Activated CD4-positive, alpha-beta T cell treated with anti-CD3 and anti-CD28 coated beads, Interleukin-2, amount 10 ng/mL, durations not matched to agents 7 days and 5 days (primary cell): ENCODE data around the gene CLMP. TPM values are rescaled to one million over a fixed set of nuclear protein-coding genes. Genes with fewer than 3 reads are reported as not detected.

Source experiments
- CTCF ChIA-PET: fragments of 350-600 bp; sonication (Branson Sonifier 250); formaldehyde crosslinking; loops from one replicate; lab custom pipeline; 2021; ENCODE audit warnings: antibody characterized with exemption; lab: Charles Lee
- POLR2A ChIA-PET: fragments of 350-600 bp; sonication (Branson Sonifier 250); formaldehyde crosslinking; loops from one replicate; lab custom pipeline; 2021; ENCODE audit warnings: antibody characterized with exemption; lab: Charles Lee
- DNase-seq: peaks from one replicate; pipeline ENCODE4 v3.0.0-alpha.2; 2020
- H3K27ac Mint-ChIP-seq: one replicate; pipeline ENCODE4 v1.8.0; 2021; ENCODE audit warnings: mild to moderate bottlenecking, moderate library complexity, mixed read lengths
- H3K27me3 Mint-ChIP-seq: one replicate; pipeline ENCODE4 v1.8.0; 2021; ENCODE audit warnings: mixed read lengths
- H3K36me3 Mint-ChIP-seq: one replicate; pipeline ENCODE4 v1.8.0; 2021; ENCODE audit warnings: low read depth, mixed read lengths
- H3K4me1 Mint-ChIP-seq: one replicate; pipeline ENCODE4 v1.8.0; 2021; ENCODE audit warnings: mixed read lengths
- H3K4me3 Mint-ChIP-seq: one replicate; pipeline ENCODE4 v1.8.0; 2021; ENCODE audit warnings: mild to moderate bottlenecking, moderate library complexity, mixed read lengths
- H3K9me3 Mint-ChIP-seq: one replicate; pipeline ENCODE4 v1.8.0; 2021; ENCODE audit warnings: mixed read lengths
- total RNA-seq, 2 experiments: library from RNA; stranded (reverse); gene quantifications; one replicate each; pipeline ENCODE4 v1.2.3, GENCODE V29; 2021

Gene CLMP
- total RNA-seq, 2 experiments from 2014 or later, result 0.15 to 0.23 TPM

DNA sequence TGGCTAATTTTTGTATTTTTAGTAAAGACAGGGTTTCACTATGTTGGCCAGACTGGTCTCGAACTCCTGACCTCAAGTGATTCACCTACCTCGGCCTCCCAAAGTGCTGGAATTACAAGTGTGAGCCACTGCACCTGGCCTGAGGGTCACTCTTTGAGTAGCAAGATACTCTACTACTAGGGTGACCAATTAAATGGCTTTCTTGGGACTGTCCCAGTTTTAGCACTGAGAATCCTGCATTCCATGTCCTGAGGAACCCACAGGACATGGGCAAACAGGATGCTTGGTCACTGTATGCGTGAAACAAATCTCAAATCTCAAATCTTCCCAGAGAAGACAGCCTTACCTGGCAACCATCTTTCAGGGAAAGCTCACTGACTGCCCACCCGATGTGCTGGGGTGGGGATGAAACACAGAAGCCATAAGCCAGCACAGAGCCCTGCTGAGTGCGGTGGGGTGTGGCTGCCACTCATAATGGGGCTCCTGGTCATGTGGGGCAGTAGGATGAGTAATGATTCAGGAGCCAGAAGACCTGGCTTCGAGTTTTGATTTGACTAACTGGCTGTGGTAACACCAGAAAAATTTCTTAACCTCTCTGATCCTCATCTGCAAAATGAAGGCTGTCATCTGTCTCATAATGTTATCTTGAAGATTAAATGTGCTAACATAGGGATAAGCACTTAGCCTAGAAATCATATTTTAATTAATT lies 11.5 kb downstream of the CLMP start:
- H3K36me3 Mint-ChIP-seq, result no peaks in the 10 kb centered on the region
- H3K9me3 Mint-ChIP-seq, result peaks cover 3% of the 10 kb centered on the region
- ChIA-PET POLR2A (no interaction called here), CTCF (interaction anchor here (1.2 to 2.1 kb wide), 2 partner anchors 17 to 60 kb away, joined by 3 to 5 read pairs; no protein-coding TSS in a partner anchor)
- H3K4me3 Mint-ChIP-seq, result no peak overlapping the region
- no peak for DNase-seq
- peaks cover 2% of the 10 kb centered on the region for H3K4me1 Mint-ChIP-seq
- H3K27ac Mint-ChIP-seq, result no peak overlapping the region
- peaks cover 42% of the 10 kb centered on the region for H3K27me3 Mint-ChIP-seq

DNA sequence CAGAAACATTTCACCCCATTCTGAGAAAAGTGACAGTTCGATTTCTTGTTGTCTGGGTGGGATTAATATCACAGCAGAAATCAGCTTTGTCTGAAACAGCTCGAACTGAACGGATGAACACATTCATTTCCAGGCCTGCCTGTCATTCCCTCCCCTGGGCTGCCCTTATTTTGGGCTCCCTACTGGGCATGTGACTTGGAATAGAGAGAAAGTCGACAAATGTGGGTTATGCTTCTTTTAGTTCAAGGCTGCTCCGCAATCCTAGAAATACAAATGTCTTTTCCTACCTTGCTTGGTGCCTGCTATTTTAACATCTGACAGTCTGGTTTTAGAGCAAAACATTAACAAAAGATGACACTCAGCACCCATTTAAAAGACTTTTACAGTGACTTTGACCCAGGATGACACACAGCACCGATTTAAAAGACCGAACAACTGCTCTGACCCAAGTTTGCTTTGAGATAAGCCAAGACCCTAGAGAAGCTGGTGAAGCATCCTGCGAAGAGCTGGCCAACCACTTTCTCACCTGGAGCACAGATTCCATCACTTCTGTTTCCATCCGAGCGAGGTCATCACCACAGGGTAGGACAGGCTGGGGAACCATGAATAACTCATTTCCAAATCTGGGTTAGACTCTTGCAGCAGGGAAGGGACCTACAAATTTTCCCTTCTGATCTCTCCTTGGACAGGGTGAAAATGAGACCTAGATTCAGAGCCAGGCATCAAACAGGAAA lies 13.1 kb downstream of the CLMP start:
- Mint-ChIP-seq H3K4me3 (no peak overlapping the region), H3K27ac (no peak overlapping the region), H3K27me3 (peaks cover 26% of the 10 kb centered on the region), H3K9me3 (peaks cover 7% of the 10 kb centered on the region), H3K36me3 (no peaks in the 10 kb centered on the region), H3K4me1 (peaks cover 3% of the 10 kb centered on the region)
- no peak for DNase-seq
- CTCF ChIA-PET, result interaction anchor here (1.2 kb wide), 1 partner anchor 62 kb away, joined by 3 read pairs; no protein-coding TSS in a partner anchor
- POLR2A ChIA-PET, result no interaction called here

DNA sequence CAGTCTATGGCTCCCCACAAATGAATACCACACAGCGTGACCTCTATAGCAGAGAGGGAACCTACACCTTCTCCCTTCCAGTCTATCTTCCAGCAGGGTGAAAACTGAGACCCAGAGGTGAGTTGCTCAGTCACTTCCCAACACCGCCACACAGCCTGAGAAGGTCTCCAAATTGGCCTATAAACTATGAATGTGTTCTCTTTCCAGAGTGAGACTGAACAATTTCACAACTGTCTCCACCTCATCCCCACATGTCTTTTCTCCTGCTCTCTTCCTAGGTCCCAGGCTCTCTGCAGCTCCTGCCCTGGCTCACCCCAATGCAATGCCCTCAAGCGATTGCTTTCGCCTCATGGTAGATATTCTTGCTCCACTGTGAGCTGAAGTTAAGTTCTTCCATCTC lies 14.0 kb downstream of the CLMP start:
- Mint-ChIP-seq H3K27ac (no peak overlapping the region), H3K36me3 (no peaks in the 10 kb centered on the region)

DNA sequence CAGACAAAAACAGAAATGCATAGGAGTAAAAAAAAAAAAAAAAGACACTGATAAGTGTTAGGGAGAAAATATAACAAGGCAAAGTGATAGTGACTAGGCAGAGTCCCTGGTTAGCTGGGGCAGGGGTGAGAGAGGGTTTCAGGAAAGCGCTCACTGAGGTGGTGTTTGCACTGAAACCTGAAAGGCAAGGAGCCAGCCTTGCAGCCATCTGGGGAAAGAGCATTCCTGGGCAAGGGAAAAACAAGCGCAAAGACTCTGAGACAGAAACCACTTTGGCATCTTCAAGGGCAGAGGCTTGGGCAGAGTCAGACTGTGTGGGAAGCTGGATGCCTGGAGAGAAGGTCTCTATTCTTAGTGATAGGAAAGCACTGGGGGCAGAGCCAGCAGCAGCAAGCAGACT lies 14.5 kb downstream of the CLMP start:
- Mint-ChIP-seq H3K9me3 (peaks cover 7% of the 10 kb centered on the region), H3K27ac (no peak overlapping the region), H3K36me3 (no peaks in the 10 kb centered on the region), H3K4me1 (peaks cover 6% of the 10 kb centered on the region), H3K4me3 (no peak overlapping the region), H3K27me3 (peaks cover 21% of the 10 kb centered on the region)
- ChIA-PET POLR2A (no interaction called here), CTCF (interaction anchor here (1.7 to 2.5 kb wide), 2 partner anchors 8 to 11 kb away, joined by 4 to 8 read pairs; no protein-coding TSS in a partner anchor)
- DNase-seq, result no peak

More for the DNA sequence above, 14.0 kb downstream of the CLMP start:
- ChIA-PET POLR2A (no interaction called here), CTCF (interaction anchor here (1.7 kb wide), 1 partner anchor 11 kb away, joined by 4 read pairs; no protein-coding TSS in a partner anchor)
- peaks cover 24% of the 10 kb centered on the region for H3K27me3 Mint-ChIP-seq
- H3K4me3 Mint-ChIP-seq, result no peak overlapping the region
- H3K4me1 Mint-ChIP-seq, result peaks cover 6% of the 10 kb centered on the region
- peaks cover 7% of the 10 kb centered on the region for H3K9me3 Mint-ChIP-seq
- no peak for DNase-seq

DNA sequence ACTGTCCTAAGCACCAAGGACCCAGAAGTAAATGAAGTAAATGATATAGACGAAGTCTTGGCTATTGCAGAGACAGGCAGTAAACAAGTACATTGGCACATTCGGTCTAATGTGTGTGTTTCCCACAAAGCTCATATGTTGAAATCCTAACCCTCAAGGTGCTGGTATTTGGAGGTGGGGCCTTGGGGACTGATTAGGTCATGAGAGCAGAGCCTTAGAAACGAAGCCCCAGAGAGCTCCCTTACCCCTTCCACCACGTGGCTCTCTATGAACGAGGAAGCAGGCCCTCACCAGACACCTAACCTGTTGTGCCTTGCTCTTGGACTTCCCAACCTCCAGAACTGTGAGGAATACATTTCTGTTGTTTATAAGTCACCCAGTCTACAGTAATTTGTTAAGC lies 14.9 kb downstream of the CLMP start:
- Mint-ChIP-seq H3K36me3 (no peaks in the 10 kb centered on the region), H3K4me1 (peaks cover 6% of the 10 kb centered on the region), H3K27me3 (peaks cover 19% of the 10 kb centered on the region), H3K27ac (no peak overlapping the region), H3K9me3 (peaks cover 7% of the 10 kb centered on the region), H3K4me3 (no peak overlapping the region)
- POLR2A ChIA-PET, result no interaction called here
- CTCF ChIA-PET, result interaction anchor here (1.0 to 2.5 kb wide), 4 partner anchors 9 to 26 kb away, joined by 3 to 8 read pairs (median 4); no protein-coding TSS in a partner anchor
- no peak for DNase-seq

DNA sequence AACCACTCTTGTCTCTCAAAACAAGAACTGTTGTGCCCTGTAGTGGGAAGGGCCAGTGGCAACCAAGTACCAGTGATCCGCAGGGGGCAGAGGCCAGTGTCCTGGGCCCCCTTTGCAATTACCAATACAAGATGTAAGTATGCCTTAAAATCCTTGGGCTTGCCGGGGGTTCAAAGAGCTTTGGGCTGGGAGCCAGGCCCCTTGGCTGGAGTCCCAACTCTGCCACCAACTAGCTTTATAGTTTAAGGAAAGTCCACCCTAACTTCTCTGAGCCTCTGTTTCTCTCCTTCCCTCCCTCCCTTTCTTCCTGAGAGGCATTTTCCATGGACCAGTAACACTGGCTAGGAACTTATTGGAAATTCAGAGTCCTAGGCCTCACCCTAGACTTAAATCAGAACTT lies 15.5 kb downstream of the CLMP start:
- DNase-seq, result no peak
- no peak overlapping the region for H3K27ac Mint-ChIP-seq
- H3K27me3 Mint-ChIP-seq, result peaks cover 14% of the 10 kb centered on the region
- peaks cover 6% of the 10 kb centered on the region for H3K4me1 Mint-ChIP-seq
- peaks cover 7% of the 10 kb centered on the region for H3K9me3 Mint-ChIP-seq
- no peaks in the 10 kb centered on the region for H3K36me3 Mint-ChIP-seq
- H3K4me3 Mint-ChIP-seq, result no peak overlapping the region
- POLR2A ChIA-PET, result no interaction called here
- CTCF ChIA-PET, result interaction anchor here (1.0 to 2.5 kb wide), 5 partner anchors 9 to 77 kb away, joined by 3 to 8 read pairs (median 3); no protein-coding TSS in a partner anchor

DNA sequence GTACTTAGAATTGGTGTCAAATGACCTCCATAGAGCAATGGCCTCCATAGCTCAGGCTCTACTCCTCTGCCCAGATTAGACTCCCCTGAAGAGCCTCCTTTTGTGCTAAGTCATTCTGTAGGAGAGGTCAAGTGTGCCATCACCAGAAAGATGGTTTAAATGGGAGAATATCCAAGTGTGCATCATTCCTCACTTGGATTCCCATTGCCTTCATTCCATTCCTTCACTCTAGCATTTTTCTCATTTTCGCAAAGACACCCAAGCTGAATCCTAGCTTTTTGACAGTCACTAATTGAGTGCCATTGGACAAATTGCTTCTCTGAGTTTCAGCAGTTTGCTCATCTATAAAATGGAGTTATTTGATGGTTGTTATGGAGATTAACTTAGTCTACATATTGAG lies 16.9 kb downstream of the CLMP start:
- Mint-ChIP-seq H3K27me3 (peaks cover 14% of the 10 kb centered on the region), H3K4me3 (no peak overlapping the region), H3K36me3 (no peaks in the 10 kb centered on the region), H3K27ac (no peak overlapping the region), H3K4me1 (peaks cover 6% of the 10 kb centered on the region), H3K9me3 (peaks cover 7% of the 10 kb centered on the region)
- CTCF ChIA-PET, result interaction anchor here (1.5 to 2.5 kb wide), 2 partner anchors 11 to 75 kb away, joined by 3 to 8 read pairs; no protein-coding TSS in a partner anchor
- no peak for DNase-seq
- POLR2A ChIA-PET, result no interaction called here

DNA sequence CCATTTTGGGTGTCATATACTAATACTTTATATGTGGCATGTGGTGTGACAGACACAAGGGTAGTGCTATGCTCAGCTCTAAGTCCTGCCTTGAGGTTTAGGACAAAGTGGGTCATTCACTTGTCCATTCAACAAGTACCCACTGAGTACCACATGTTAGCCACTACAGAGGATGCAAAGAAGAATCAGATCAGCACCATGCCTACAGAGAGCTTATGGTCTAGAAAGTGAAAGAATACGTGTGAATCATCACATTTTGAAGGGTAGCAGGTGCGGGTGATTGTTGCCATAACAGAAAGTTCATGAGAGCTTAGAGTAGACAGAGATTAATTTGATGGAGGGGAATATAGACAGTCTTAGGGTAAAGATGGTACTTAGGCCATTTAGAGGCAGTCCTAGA lies 18.3 kb downstream of the CLMP start:
- peaks cover 4% of the 10 kb centered on the region for H3K27me3 Mint-ChIP-seq
- H3K4me3 Mint-ChIP-seq, result no peak overlapping the region
- POLR2A ChIA-PET, result no interaction called here
- no peak overlapping the region for H3K27ac Mint-ChIP-seq
- peaks cover 7% of the 10 kb centered on the region for H3K9me3 Mint-ChIP-seq
- peaks cover 6% of the 10 kb centered on the region for H3K4me1 Mint-ChIP-seq
- no peaks in the 10 kb centered on the region for H3K36me3 Mint-ChIP-seq
- CTCF ChIA-PET, result interaction anchor here (0.6 kb wide), 1 partner anchor 16 kb away, joined by 5 read pairs; no protein-coding TSS in a partner anchor
- no peak for DNase-seq

DNA sequence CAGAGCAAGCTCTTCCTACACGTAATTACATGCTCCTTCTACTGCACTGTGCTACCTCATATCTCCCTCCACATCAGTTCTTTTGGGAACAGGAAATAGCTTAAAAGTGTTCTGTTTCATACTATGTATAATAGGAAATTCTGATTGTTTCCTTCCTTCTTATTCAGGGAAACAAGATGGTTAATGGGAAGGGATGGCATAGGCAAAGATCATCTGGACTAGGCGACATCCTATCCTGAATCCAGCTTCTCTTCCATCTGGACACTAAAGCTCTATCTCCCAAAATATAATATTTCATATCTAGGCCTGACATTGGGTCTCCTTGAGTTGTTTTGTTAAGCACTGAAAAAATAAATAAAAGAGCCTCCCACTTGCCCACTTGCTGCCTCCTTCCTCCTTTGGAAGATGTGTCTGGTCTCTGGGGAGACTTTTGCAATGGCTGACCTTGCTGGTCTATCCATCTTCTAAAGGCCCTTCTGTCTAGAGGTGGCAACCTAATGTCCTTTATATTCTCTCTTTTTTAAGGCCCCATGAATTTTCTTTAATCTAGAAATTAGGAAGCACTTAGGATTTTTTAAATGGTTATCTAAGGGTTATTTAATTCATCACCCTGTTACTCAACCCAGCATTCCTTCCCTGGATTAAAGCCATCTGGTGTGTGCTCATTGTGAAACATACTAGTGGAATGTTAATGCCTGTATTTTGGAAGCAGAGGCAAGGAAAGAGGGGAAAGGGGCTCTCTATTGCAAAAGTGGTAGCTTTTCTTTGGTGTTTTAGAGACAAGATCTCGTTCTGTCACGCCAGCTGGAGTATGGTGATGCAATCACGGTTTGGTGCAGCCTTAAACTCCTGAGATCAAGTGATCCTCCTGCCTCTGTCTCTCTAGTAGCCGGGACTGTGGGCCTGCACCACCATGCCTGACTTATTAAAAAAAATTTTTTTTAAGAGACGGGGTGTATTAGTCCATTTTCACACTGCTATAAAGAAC lies 20.6 kb downstream of the CLMP start:
- no peak overlapping the region for H3K27ac Mint-ChIP-seq

DNA sequence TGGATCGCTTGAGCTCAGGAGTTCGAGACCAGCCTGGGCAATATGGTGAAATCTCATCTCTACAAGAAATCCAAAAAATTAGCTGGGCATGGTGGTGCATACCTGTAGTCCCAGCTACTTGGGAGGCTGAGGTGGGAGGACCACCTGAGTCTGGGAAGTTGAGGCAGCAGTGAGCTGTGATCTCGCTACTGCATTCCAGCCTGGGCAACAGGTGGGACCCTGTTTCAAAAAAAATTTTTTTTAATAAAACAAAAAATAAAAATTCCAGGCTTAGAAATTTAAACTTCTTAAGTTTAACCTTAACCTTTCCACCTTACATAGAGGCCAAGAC lies 21.2 kb downstream of the CLMP start:
- POLR2A ChIA-PET, result no interaction called here
- CTCF ChIA-PET, result interaction anchor here (0.6 to 2.4 kb wide), 6 partner anchors 10 to 91 kb away, joined by 3 to 15 read pairs (median 4); no protein-coding TSS in a partner anchor
- peaks cover 4% of the 10 kb centered on the region for H3K9me3 Mint-ChIP-seq

More for the DNA sequence above, 20.6 kb downstream of the CLMP start:
- no peak overlapping the region for H3K4me3 Mint-ChIP-seq
- POLR2A ChIA-PET, result no interaction called here
- CTCF ChIA-PET, result interaction anchor here (0.6 to 2.4 kb wide), 5 partner anchors 11 to 91 kb away, joined by 3 to 15 read pairs (median 4); no protein-coding TSS in a partner anchor
- H3K9me3 Mint-ChIP-seq, result peaks cover 7% of the 10 kb centered on the region
- H3K36me3 Mint-ChIP-seq, result no peaks in the 10 kb centered on the region
- no peak for DNase-seq
- peaks cover 1% of the 10 kb centered on the region for H3K27me3 Mint-ChIP-seq
- H3K4me1 Mint-ChIP-seq, result peaks cover 6% of the 10 kb centered on the region

DNA sequence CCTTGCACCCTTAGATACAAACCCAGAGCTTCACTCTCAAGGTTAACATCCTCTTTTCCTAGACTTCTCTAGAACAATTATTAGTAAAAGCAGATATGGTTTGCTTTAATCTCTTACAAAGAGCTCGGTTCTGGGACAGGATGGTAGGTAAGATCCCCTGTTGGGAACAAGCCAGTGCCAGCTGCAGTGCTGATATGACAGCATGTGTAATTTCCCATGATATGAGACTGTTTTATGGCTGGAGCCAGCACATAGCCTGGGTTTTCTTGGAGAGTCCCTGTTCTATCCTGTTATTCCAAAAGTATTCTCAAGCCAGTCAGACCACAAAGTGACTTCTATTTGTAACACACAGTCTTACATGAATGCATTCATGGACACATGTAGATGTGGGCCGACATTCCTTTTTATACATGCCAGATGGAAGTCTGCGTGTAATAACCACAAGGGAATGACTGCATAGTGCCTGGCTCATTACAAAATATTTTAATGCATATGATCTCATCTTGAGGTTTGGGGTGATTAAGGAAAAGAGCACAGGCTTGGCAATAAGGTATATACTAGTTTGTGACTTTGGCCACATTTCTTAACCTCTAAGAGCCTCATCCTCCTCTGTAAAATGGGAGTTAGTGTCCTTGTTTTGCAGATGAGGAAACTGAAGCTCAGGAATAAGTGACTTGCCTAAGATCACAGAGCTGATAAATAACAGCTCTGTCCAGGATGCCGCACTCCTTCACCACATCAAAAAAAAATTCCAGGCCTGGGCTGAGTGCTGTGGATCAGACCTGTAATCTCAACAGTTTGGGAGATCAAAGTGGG lies 21.8 kb downstream of the CLMP start:
- no peak overlapping the region for H3K4me3 Mint-ChIP-seq
- CTCF ChIA-PET, result interaction anchor here (0.6 to 2.4 kb wide), 6 partner anchors 10 to 90 kb away, joined by 3 to 15 read pairs (median 4); no protein-coding TSS in a partner anchor
- no peak overlapping the region for H3K27ac Mint-ChIP-seq
- no peak for DNase-seq
- H3K4me1 Mint-ChIP-seq, result peaks cover 6% of the 10 kb centered on the region
- POLR2A ChIA-PET, result no interaction called here
- no peaks in the 10 kb centered on the region for H3K36me3 Mint-ChIP-seq
- peaks cover 4% of the 10 kb centered on the region for H3K27me3 Mint-ChIP-seq
- H3K9me3 Mint-ChIP-seq, result peaks cover 2% of the 10 kb centered on the region

More for the DNA sequence above, 21.2 kb downstream of the CLMP start:
- peaks cover 6% of the 10 kb centered on the region for H3K4me1 Mint-ChIP-seq
- H3K27ac Mint-ChIP-seq, result no peak overlapping the region
- DNase-seq, result no peak
- H3K36me3 Mint-ChIP-seq, result no peaks in the 10 kb centered on the region
- peaks cover 4% of the 10 kb centered on the region for H3K27me3 Mint-ChIP-seq
- H3K4me3 Mint-ChIP-seq, result no peak overlapping the region
